ENCODE results near the gene ELL.
A peak's percentile ranks its signal among the peaks of the same experiment; 100 is the strongest.

ELL gene

GRCh38 chr19:18501351-18501750 lies 20.5 kb downstream of the ELL start:
- no peak overlapping the region for H3K4me3 ChIP-seq (ENCODE audit: control insufficient read depth, low read depth, low read length)
- TF ChIP-seq CTCF (conservative IDR thresholded peaks at IDR 0.05; ENCODE audit: control insufficient read depth, insufficient read depth, low read depth, low read length) = no peak
- no peak for DNase-seq (ENCODE audit: low read depth)

GRCh38 chr19:18500799-18501198 lies 21.1 kb downstream of the ELL start:
- no peak for DNase-seq (ENCODE audit: low read depth)
- no peak overlapping the region for H3K4me3 ChIP-seq (ENCODE audit: control insufficient read depth, low read depth, low read length)
- no peak for TF ChIP-seq CTCF (conservative IDR thresholded peaks at IDR 0.05; ENCODE audit: control insufficient read depth, insufficient read depth, low read depth, low read length)

GRCh38 chr19:18500376-18500775 lies 21.5 kb downstream of the ELL start:
- DNase-seq (ENCODE audit: low read depth) = no peak
- no peak for TF ChIP-seq CTCF (conservative IDR thresholded peaks at IDR 0.05; ENCODE audit: control insufficient read depth, insufficient read depth, low read depth, low read length)
- no peak overlapping the region for H3K4me3 ChIP-seq (ENCODE audit: control insufficient read depth, low read depth, low read length)

- no peak for DNase-seq (ENCODE audit: low read depth)
- TF ChIP-seq CTCF (conservative IDR thresholded peaks at IDR 0.05; ENCODE audit: control insufficient read depth, insufficient read depth, low read depth, low read length) = no peak
- H3K4me3 ChIP-seq (ENCODE audit: control insufficient read depth, low read depth, low read length) = no peak overlapping the region
These were observed 22.7 kb downstream of the ELL start for GRCh38 chr19:18499055-18499775.

GRCh38 chr19:18496980-18497256 lies 25.0 kb downstream of the ELL start:
- TF ChIP-seq CTCF (conservative IDR thresholded peaks at IDR 0.05; ENCODE audit: control insufficient read depth, insufficient read depth, low read depth, low read length) = no peak
- H3K4me3 ChIP-seq (ENCODE audit: control insufficient read depth, low read depth, low read length) = no peak overlapping the region
- no peak for DNase-seq (ENCODE audit: low read depth)

GRCh38 chr19:18496167-18496979 lies 25.5 kb downstream of the ELL start:
- DNase-seq (ENCODE audit: low read depth) = peak; percentile 77
- H3K4me3 ChIP-seq (ENCODE audit: control insufficient read depth, low read depth, low read length) = no peak overlapping the region

More at GRCh38 chr19:18496167-18496979, 25.5 kb downstream of the ELL start:
- TF ChIP-seq CTCF (conservative IDR thresholded peaks at IDR 0.05; ENCODE audit: control insufficient read depth, insufficient read depth, low read depth, low read length) = no peak
